K562 (cell line): ENCODE results near the gene YKT6. TPM values are rescaled to one million over a fixed set of nuclear protein-coding genes. Genes with fewer than 3 reads are reported as not detected.

Experiments
- AFF1 ChIP-seq, 2 experiments: fragments of 450-650 bp; IDR thresholded peaks; 2 replicates each; pipeline ENCODE4 v1.6.1; 2018; ENCODE audit warnings: mild to moderate bottlenecking in 2 of 2, low read depth in 1 of 2; ENCODE audit not compliant: partially characterized antibody in 2 of 2
- BMI1 ChIP-seq: fragments of 150-350 bp; IDR thresholded peaks from 2 replicates; pipeline ENCODE4 v1.6.1; 2014; ENCODE audit warnings: low read length
- DNMT1 ChIP-seq: fragments of 450-650 bp; IDR thresholded peaks from 2 replicates; pipeline ENCODE4 v1.6.1; 2016; ENCODE audit warnings: antibody characterized with exemption, mild to moderate bottlenecking
- NFATC3 ChIP-seq: fragments of 450-650 bp; IDR thresholded peaks from 2 replicates; pipeline ENCODE4 v1.6.1; 2017; ENCODE audit warnings: mild to moderate bottlenecking
- NFIC ChIP-seq: fragments of 450-650 bp; IDR thresholded peaks from 2 replicates; pipeline ENCODE4 v1.6.1; 2017; ENCODE audit warnings: mild to moderate bottlenecking, inconsistent platforms
- RAD21 ChIP-seq, 2 experiments: fragments of 250-450 bp in 1 of 2; fragments of 450-650 bp in 1 of 2; sonication (Bioruptor Pico) in 1 of 2; formaldehyde crosslinking in 1 of 2; IDR thresholded peaks in 1 of 2; conservative IDR thresholded peaks in 1 of 2; 2 replicates each; pipeline versions ENCODE4 v1.4.0 to v1.8.0; 2020 to 2022; ENCODE audit warnings: mild to moderate bottlenecking in 2 of 2, moderate library complexity in 1 of 2
- SFPQ ChIP-seq: fragments of 200-400 bp; formaldehyde crosslinking; IDR thresholded peaks from 2 replicates; pipeline ENCODE4 v1.6.1; 2017; ENCODE audit warnings: mild to moderate bottlenecking, low read depth, low read length, moderate library complexity
- SP1 ChIP-seq: sonication (generic); formaldehyde crosslinking; IDR thresholded peaks from 2 replicates; pipeline ENCODE4 v1.8.1; 2022; ENCODE audit warnings: mild to moderate bottlenecking, missing genetic modification reagents
- ZFPM2 ChIP-seq: fragments of 250-450 bp; sonication (Bioruptor Pico); IDR thresholded peaks from 2 replicates; pipeline ENCODE4 v1.5.1; 2022; ENCODE audit warnings: mild to moderate bottlenecking
- ZNF217 ChIP-seq: sonication (generic); formaldehyde crosslinking; IDR thresholded peaks from 2 replicates; pipeline ENCODE4 v1.8.0; 2022; ENCODE audit warnings: mild to moderate bottlenecking, missing genetic modification reagents
- polyA plus RNA-seq, 8 experiments: library from polyadenylated mRNA; depleted of rRNA in 4 of 8; stranded (reverse) in 5 of 8; unstranded in 3 of 8; fragments of >200 nt; fragmentation: Nextera tagmentation in 2 of 8; fragmentation: Illumina TruSeq in 1 of 8; extraction: Ambion mirVana in 2 of 8; extraction: Trizol in 1 of 8; gene quantifications; 2 replicates each; pipeline versions ENCODE4 v1.2.1 to v1.2.3, GENCODE V29; 2011 to 2014; ENCODE audit warnings: inconsistent platforms in 1 of 8, missing spikeins in 1 of 8
- total RNA-seq, 7 experiments: library from RNA; depleted of rRNA in 6 of 7; stranded (reverse); fragments of >200 nt in 6 of 7; fragmentation: Illumina TruSeq in 2 of 7; extraction: Trizol in 2 of 7; gene quantifications; 2 replicates each; pipeline versions ENCODE4 v1.2.1 to v1.2.3, GENCODE V29; 2011 to 2021; ENCODE audit warnings: low replicate concordance in 1 of 7

Gene YKT6
- total and polyA plus RNA-seq, 9 of the 15 experiments (the other 6 are each of a cell fraction or from before 2014, with no cell fraction given), result 1.6 to 90.6 (median 75.1) TPM

- TF ChIP-seq ZFPM2 (CRISPR knock-in tag) (no peak), DNMT1 (no peak), AFF1 (IDR thresholded peaks at IDR 0.05; ENCODE audit: low read depth in 1 of 2, partially characterized antibody in 2 of 2) (no peak), BMI1 (no peak), RAD21 (CRISPR knock-in tag; conservative IDR thresholded peaks at IDR 0.05 in 1 of 2, IDR thresholded peaks at IDR 0.05 in 1 of 2) (no peak), ZNF217 (CRISPR knock-in tag) (no peak), SP1 (no peak), SFPQ (no peak), NFATC3 (no peak), NFIC (no peak)
- TF ChIP-seq, all 486 proteins: peak for 0
Observed at GRCh38 chr7:44185729-44186128, 15.0 kb upstream of the YKT6 start (continued).
